HG03565 (cell line): ENCODE measurements around the gene S100A12.

Experiments
- ATAC-seq: cut with Tn5 transposase; IDR thresholded peaks from one replicate; pipeline ENCODE4 v1.9.1; 2021; ENCODE audit warnings: mild to moderate bottlenecking, moderate library complexity; ENCODE audit not compliant: unreplicated experiment

Gene S100A12

GRCh38 chr1:153370146-153370545 lies 5.3 kb downstream of the S100A12 start:
- ATAC-seq, result no peak

- no peak for ATAC-seq
These were observed 6.9 kb downstream of the S100A12 start for GRCh38 chr1:153368495-153368894.

DNA sequence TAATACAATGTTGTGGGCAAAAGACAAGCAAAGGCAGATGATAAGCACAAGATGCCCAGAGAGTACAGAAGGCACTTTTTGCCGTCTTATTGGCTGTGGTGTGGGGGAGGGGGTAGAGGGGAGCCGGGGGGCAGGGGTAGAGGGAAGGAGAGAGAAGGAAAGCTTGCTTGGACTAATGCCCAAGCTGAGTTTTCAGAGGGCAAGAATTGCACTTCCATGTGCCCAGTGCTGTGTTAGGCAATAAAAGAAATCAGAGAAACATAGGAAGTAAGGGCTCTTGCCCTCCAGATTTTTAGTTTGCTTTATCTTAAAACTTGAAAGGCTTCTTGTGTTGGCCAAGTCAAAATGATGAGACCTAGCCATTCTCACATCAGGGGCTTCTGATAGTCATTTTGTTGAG lies 8.3 kb downstream of the S100A12 start:
- no peak for ATAC-seq

DNA sequence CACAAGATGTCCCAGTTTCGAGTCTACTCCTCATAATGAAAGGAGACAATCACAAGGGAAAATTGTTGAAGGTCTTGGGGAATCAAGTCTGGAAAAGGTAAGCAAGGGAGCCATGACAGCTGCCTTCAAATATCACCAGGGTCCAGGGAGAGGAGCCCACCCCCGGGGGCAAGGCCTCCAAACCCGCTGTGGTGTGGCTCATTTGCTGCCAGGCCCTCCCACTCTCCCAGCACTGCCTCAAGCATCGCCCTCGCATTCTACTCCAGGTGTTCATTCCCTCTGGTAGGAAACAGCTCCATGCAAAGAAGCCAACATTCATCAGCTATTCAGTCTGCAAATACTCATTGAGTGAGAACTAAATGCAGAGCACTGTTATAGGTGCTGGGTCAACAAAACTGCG lies 9.2 kb downstream of the S100A12 start:
- no peak for ATAC-seq

DNA sequence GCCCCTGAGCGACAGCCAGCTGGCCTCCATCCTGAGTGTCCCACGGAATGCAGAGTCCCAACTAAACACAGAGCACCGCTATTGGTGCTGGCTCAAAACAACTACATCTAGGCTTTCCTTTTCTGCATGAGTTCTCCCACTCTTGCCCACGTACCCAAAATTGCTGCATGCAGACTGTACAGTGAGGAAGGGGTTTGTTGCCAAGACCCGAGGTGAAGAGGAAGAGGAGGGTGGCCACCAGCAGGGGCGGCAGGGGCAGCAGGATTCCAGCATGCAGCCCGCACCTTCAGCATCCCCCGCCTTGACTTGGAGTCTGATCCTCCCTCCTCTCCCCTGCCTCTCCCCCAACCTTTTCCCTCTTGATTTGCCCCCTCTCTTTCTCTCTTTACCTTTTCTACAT lies 9.7 kb downstream of the S100A12 start:
- no peak for ATAC-seq

GRCh38 chr1:153364766-153365666 lies 10.4 kb downstream of the S100A12 start:
- ATAC-seq, result no peak

- ATAC-seq, result no peak
These were observed 11.3 kb downstream of the S100A12 start for GRCh38 chr1:153364156-153364555.

GRCh38 chr1:153363641-153364040 lies 11.8 kb downstream of the S100A12 start:
- ATAC-seq, result no peak

DNA sequence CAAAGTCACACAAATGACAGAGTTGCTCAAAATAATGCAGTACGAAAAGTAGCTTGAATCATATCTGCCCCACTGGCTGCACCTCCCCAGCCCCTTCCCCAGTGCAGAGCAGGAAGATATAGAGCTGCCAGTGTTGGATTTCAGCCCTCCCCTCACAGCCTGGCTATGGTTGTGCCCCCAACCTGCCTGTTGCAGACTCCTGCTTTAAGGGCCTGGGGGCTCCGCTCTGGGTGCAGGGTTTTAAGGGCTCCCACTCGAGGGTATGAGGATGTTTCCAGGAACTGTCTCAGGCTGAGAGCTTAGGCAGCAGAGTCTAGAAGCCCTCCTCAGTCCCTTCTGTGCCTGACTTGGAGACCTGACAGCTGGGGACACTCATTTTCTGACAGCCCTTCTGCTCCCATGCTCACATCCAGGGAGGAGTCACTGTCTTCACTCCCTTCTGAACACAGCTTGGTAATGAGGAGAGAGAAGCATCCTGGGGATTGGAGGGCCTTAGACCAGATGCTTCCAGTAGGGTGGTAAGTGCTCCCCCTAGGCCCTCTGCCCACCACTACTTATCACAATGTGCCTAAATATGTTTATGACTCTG lies 13.1 kb downstream of the S100A12 start:
- ATAC-seq, result no peak

- ATAC-seq, result no peak
These were observed 13.8 kb downstream of the S100A12 start for GRCh38 chr1:153361480-153362109.

- no peak for ATAC-seq
These were observed 14.6 kb downstream of the S100A12 start for GRCh38 chr1:153360592-153361479.

- ATAC-seq, result no peak
These were observed 15.2 kb downstream of the S100A12 start for GRCh38 chr1:153360190-153360589.

GRCh38 chr1:153359241-153359640 lies 16.2 kb downstream of the S100A12 start:
- ATAC-seq, result no peak

DNA sequence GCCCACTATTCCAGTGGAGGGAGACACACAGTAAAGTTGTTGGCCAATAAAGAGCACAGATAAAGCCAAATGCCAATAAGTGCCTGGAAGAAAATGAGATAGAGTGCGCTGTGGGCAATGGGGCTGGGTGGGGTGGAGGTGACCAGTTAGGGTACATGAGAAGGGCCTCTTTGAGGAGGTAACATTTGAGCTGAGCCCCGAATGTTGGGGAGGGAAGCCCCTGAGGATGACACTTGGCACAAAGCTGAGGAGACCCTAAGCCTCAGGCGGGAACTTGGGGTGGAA lies 16.8 kb downstream of the S100A12 start:
- no peak for ATAC-seq

GRCh38 chr1:153357853-153358690 lies 17.3 kb downstream of the S100A12 start, which contains the start of gene S100A9:
S100A9 (plus strand) TSS chr1:153357854; CDS start chr1:153358284, 430 bp downstream.
- no peak for ATAC-seq

GRCh38 chr1:153357076-153357852 lies 18.2 kb downstream of the S100A12 start:
- ATAC-seq, result no peak

DNA sequence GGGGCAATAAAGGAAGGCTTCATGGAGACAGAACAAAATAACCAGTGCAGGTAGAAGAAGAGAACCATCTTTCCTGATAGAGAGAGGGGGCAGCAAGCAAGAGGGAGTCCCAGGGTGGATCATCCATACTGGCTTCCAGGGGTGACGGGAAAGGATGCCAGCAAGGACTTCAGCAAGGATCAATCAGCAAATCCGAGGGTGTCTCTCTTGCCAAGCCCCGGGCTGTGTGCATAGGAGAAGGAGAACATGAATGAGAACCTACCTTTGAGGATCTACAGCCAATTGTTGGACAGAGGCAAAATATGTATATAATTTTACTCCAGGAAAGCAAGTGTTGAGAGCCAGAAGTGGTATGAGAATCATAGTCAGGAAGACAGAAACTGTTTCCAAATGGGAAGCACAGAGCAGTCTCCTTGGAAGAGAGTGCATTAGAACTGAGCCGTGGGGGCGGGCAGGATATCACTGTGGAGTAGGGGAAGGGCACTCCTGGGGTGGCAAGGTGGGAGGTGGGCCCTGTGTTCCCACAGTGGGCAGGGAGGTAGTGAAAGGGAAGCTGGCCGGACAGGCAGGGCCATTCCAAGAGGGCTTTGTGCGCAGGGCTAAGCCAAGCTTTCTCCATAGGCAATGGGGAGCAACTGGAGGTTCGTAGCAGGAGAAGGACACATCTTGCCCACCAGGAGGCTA lies 18.9 kb downstream of the S100A12 start:
- no peak for ATAC-seq

- no peak for ATAC-seq
These were observed 19.9 kb downstream of the S100A12 start for GRCh38 chr1:153355445-153356071.
